Fibroblast of villous mesenchyme (primary cell): Measurements from ENCODE around the gene SOX13. TPM values are rescaled to one million over a fixed set of nuclear protein-coding genes. Genes with fewer than 3 reads are reported as not detected.

Experiments
- DNase-seq: peaks from one replicate; pipeline ENCODE4 v3.0.0-alpha.2; 2010; ENCODE audit warnings: low read depth
- H3K4me3 ChIP-seq: 2 replicates; pipeline ENCODE4 v1.5.1; 2011; ENCODE audit warnings: low read depth, mild to moderate bottlenecking, low read length
- CTCF ChIP-seq: IDR thresholded peaks from 2 replicates; pipeline ENCODE4 v1.5.1; 2012; ENCODE audit warnings: low read depth, mild to moderate bottlenecking, low read length; ENCODE audit not compliant: insufficient read depth
- total RNA-seq: library from RNA; depleted of rRNA; stranded (reverse); fragments of >200 nt; gene quantifications from 2 replicates; pipeline ENCODE4 v1.2.3, GENCODE V29; 2012

Gene SOX13
- 11.6 and 14.7 TPM in 2 replicates for total RNA-seq

GRCh38 chr1:204072931-204073836 lies at the start of gene SOX13:
Gene SOX13 (plus strand): TSS chr1:204073115. CDS start chr1:204112916, 39,801 bp downstream.
- TF ChIP-seq CTCF = peak; percentile 13
- peak within 1 kb of the TSS; percentile 91 for H3K4me3 ChIP-seq
- DNase-seq = peak; percentile 93

GRCh38 chr1:204025917-204026707 lies 46.8 kb upstream of the SOX13 start:
- no peak for TF ChIP-seq CTCF
- no peak overlapping the region for H3K4me3 ChIP-seq
- DNase-seq = no peak

- DNase-seq = no peak
- no peak for TF ChIP-seq CTCF
- H3K4me3 ChIP-seq = no peak overlapping the region
Observed at GRCh38 chr1:204027446-204027845, 45.5 kb upstream of the SOX13 start.

- H3K4me3 ChIP-seq = no peak overlapping the region
- TF ChIP-seq CTCF = no peak
- no peak for DNase-seq
Observed at GRCh38 chr1:204029016-204029415, 43.9 kb upstream of the SOX13 start.

- no peak for DNase-seq
- H3K4me3 ChIP-seq = no peak overlapping the region
- no peak for TF ChIP-seq CTCF
Observed at GRCh38 chr1:204031098-204031710, 41.7 kb upstream of the SOX13 start.

GRCh38 chr1:204032642-204033235 lies 40.2 kb upstream of the SOX13 start:
- H3K4me3 ChIP-seq = no peak overlapping the region
- TF ChIP-seq CTCF = no peak
- DNase-seq = peak; percentile 21
